Measurements from ENCODE around the gene QSOX2.

QSOX2 gene

GRCh38 chr9:136187683-136188586 lies 57.7 kb downstream of the QSOX2 start:
- ATAC-seq: no peak

GRCh38 chr9:136187197-136187596 lies 58.4 kb downstream of the QSOX2 start:
- ATAC-seq: no peak

- no peak for ATAC-seq
These were observed 59.2 kb downstream of the QSOX2 start for GRCh38 chr9:136186386-136186785.

- no peak for ATAC-seq
These were observed 59.8 kb downstream of the QSOX2 start for GRCh38 chr9:136185596-136186366.

GRCh38 chr9:136185066-136185465 lies 60.5 kb downstream of the QSOX2 start:
- ATAC-seq: no peak

- no peak for ATAC-seq
These were observed 62.7 kb downstream of the QSOX2 start for GRCh38 chr9:136182850-136183422.

GRCh38 chr9:136182420-136182787 lies 63.2 kb downstream of the QSOX2 start:
- ATAC-seq: no peak

- no peak for ATAC-seq
These were observed 63.7 kb downstream of the QSOX2 start for GRCh38 chr9:136181784-136182419.

GRCh38 chr9:136180586-136180985 lies 65.0 kb downstream of the QSOX2 start:
- no peak for ATAC-seq

GRCh38 chr9:136179761-136180160 lies 65.9 kb downstream of the QSOX2 start:
- ATAC-seq: no peak

GRCh38 chr9:136179101-136179616 lies 66.5 kb downstream of the QSOX2 start:
- no peak for ATAC-seq

GRCh38 chr9:136178773-136179075 lies 66.9 kb downstream of the QSOX2 start:
- ATAC-seq: no peak

GRCh38 chr9:136178061-136178772 lies 67.4 kb downstream of the QSOX2 start:
- ATAC-seq: no peak

- ATAC-seq: no peak
These were observed 68.4 kb downstream of the QSOX2 start for GRCh38 chr9:136177224-136177623.

GRCh38 chr9:136175616-136176197 lies 69.9 kb downstream of the QSOX2 start:
- ATAC-seq: no peak

- ATAC-seq: no peak
These were observed 70.6 kb downstream of the QSOX2 start for GRCh38 chr9:136174779-136175615.

- no peak for ATAC-seq
These were observed 71.8 kb downstream of the QSOX2 start for GRCh38 chr9:136173648-136174290.

GRCh38 chr9:136172412-136173079 lies 73.1 kb downstream of the QSOX2 start:
- ATAC-seq: no peak

GRCh38 chr9:136171801-136172411 lies 73.7 kb downstream of the QSOX2 start:
- no peak for ATAC-seq
